GM21423 (cell line): ENCODE data around the gene ARMCX2.
"Not testable (repeated sequence)": the region's sequence is repeated elsewhere in the genome, so short reads cannot be mapped to it uniquely, and the experiment has no call there.

ENCODE experiments used
- ATAC-seq: cut with Tn5 transposase; IDR thresholded peaks from one replicate; pipeline ENCODE4 v1.9.1; 2021; ENCODE audit warnings: mild to moderate bottlenecking, moderate library complexity; ENCODE audit not compliant: unreplicated experiment

The ARMCX2 gene

GRCh38 chrX:101659601-101660063 lies at the start of gene ARMCX2:
ARMCX2 (minus strand) TSS chrX:101659850; CDS start chrX:101657588, 2,262 bp downstream.
- peak; percentile 65 for ATAC-seq

- no peak for ATAC-seq
Observed at GRCh38 chrX:101709384-101709783, 49.7 kb upstream of the ARMCX2 start.

GRCh38 chrX:101708163-101708562 lies 48.5 kb upstream of the ARMCX2 start:
- ATAC-seq = no peak

- peak; percentile 89 for ATAC-seq
Observed at GRCh38 chrX:101693476-101693875, 33.8 kb upstream of the ARMCX2 start.

- ATAC-seq = no peak
Observed at GRCh38 chrX:101691835-101692234, 32.2 kb upstream of the ARMCX2 start.

GRCh38 chrX:101686574-101686973 lies 26.9 kb upstream of the ARMCX2 start:
- no peak for ATAC-seq

- no peak for ATAC-seq
Observed at GRCh38 chrX:101685923-101686322, 26.3 kb upstream of the ARMCX2 start.

- no peak for ATAC-seq
Observed at GRCh38 chrX:101682723-101683122, 23.1 kb upstream of the ARMCX2 start.

- ATAC-seq = no peak
Observed at GRCh38 chrX:101677028-101677427, 17.4 kb upstream of the ARMCX2 start.

- no peak for ATAC-seq
Observed at GRCh38 chrX:101676571-101676970, 16.9 kb upstream of the ARMCX2 start.

- no peak for ATAC-seq
Observed at GRCh38 chrX:101668143-101668542, 8.5 kb upstream of the ARMCX2 start.

- ATAC-seq = peak; percentile 69
Observed at GRCh38 chrX:101658661-101659491, 774 bp downstream of the ARMCX2 start.

- ATAC-seq = no peak
Observed at GRCh38 chrX:101657495-101657894, 2.2 kb downstream of the ARMCX2 start.

- no peak for ATAC-seq
Observed at GRCh38 chrX:101656817-101657216, 2.8 kb downstream of the ARMCX2 start.

- ATAC-seq = no peak
Observed at GRCh38 chrX:101655534-101655933, 4.1 kb downstream of the ARMCX2 start.

GRCh38 chrX:101647716-101648115 lies 11.9 kb downstream of the ARMCX2 start:
- not testable (repeated sequence) for ATAC-seq

GRCh38 chrX:101642093-101642492 lies 17.6 kb downstream of the ARMCX2 start:
- ATAC-seq = no peak

GRCh38 chrX:101639583-101639982 lies 20.1 kb downstream of the ARMCX2 start:
- no peak for ATAC-seq

GRCh38 chrX:101619364-101619763 lies 40.3 kb downstream of the ARMCX2 start:
- peak; percentile 22 for ATAC-seq

- ATAC-seq = peak; percentile 88
Observed at GRCh38 chrX:101617211-101618191, 42.1 kb downstream of the ARMCX2 start, which contains the start of gene ARMCX6. ARMCX6 (minus strand) TSS chrX:101618000; CDS start chrX:101616620, 1,380 bp downstream.

GRCh38 chrX:101605728-101606127 lies 53.9 kb downstream of the ARMCX2 start:
- ATAC-seq = no peak
